Neural cell (in vitro differentiated cells): ENCODE results near the gene CPEB4. TPM values are rescaled to one million over a fixed set of nuclear protein-coding genes. Genes with fewer than 3 reads are reported as not detected.

Source experiments
- H2AFZ ChIP-seq: fragments of 200-600, 300-800 bp; sonication (generic), shearing (Covaris generic); 2 replicates; pipeline ENCODE4 v1.6.0; 2014; ENCODE audit warnings: low read depth, mild to moderate bottlenecking, antibody characterized with exemption, low read length, moderate library complexity
- H3F3A ChIP-seq: fragments of 200-600 bp; shearing (Covaris generic); 2 replicates; pipeline ENCODE4 v1.6.1; 2016; ENCODE audit warnings: mild to moderate bottlenecking, moderate library complexity, mixed read lengths, antibody characterized with exemption, low read length; ENCODE audit not compliant: insufficient read depth, poor library complexity, severe bottlenecking
- H3K27ac ChIP-seq: fragments of 200-600, 300-800 bp; sonication (generic), shearing (Covaris generic); 2 replicates; pipeline ENCODE4 v1.5.1; 2014; ENCODE audit warnings: mild to moderate bottlenecking, low read length, moderate library complexity
- H3K27me3 ChIP-seq: fragments of 300-800, 200-600 bp; sonication (generic), shearing (Covaris generic); 2 replicates; pipeline ENCODE4 v1.6.0; 2014; ENCODE audit warnings: mild to moderate bottlenecking, low read depth, low read length, moderate library complexity; ENCODE audit not compliant: insufficient read depth
- H3K36me3 ChIP-seq: fragments of 300-800, 200-600 bp; sonication (generic), shearing (Covaris generic); 2 replicates; pipeline ENCODE4 v1.5.1; 2014; ENCODE audit warnings: mild to moderate bottlenecking, antibody characterized with exemption, low read length, moderate library complexity; ENCODE audit not compliant: insufficient read depth
- H3K4me2 ChIP-seq: fragments of 300-800, 200-600 bp; sonication (generic), shearing (Covaris generic); 2 replicates; pipeline ENCODE4 v1.6.0; 2014; ENCODE audit warnings: mild to moderate bottlenecking, low read length
- H3K4me3 ChIP-seq: fragments of 300-800, 200-600 bp; sonication (generic), shearing (Covaris generic); 2 replicates; pipeline ENCODE4 v1.5.1; 2014; ENCODE audit warnings: mild to moderate bottlenecking, low read length, moderate library complexity
- H3K79me2 ChIP-seq: fragments of 200-600 bp; shearing (Covaris generic); replicated peaks from 2 replicates; pipeline ENCODE4 v1.6.0; 2014; ENCODE audit warnings: mild to moderate bottlenecking, low read length, moderate library complexity; ENCODE audit not compliant: insufficient read depth
- H3K9ac ChIP-seq: fragments of 300-800, 200-600 bp; sonication (generic), shearing (Covaris generic); 2 replicates; pipeline ENCODE4 v1.6.1; 2016; ENCODE audit warnings: mild to moderate bottlenecking, low read length, mixed read lengths
- H3K9me2 ChIP-seq: fragments of 200-600 bp; shearing (Covaris generic); 2 replicates; pipeline ENCODE4 v1.6.1; 2016; ENCODE audit warnings: mild to moderate bottlenecking, low read length, mixed read lengths; ENCODE audit not compliant: insufficient read depth
- H3K9me3 ChIP-seq: fragments of 200-600, 300-800 bp; sonication (generic), shearing (Covaris generic); 2 replicates; pipeline ENCODE4 v1.6.1; 2016; ENCODE audit warnings: mild to moderate bottlenecking, mixed run types, low read length, moderate library complexity, mixed read lengths
- H4K20me1 ChIP-seq: fragments of 200-600 bp; shearing (Covaris generic); 2 replicates; pipeline ENCODE4 v1.6.1; 2016; ENCODE audit warnings: mild to moderate bottlenecking, mixed run types; ENCODE audit not compliant: insufficient read depth
- EP300 ChIP-seq: fragments of 450-650 bp; conservative IDR thresholded peaks from 2 replicates; pipeline ENCODE4 v1.6.1; 2014; ENCODE audit warnings: antibody characterized with exemption, mild to moderate bottlenecking, moderate library complexity; ENCODE audit not compliant: poor library complexity, severe bottlenecking
- EZH2 ChIP-seq: fragments of 200-600, 300-800 bp; shearing (Covaris generic), sonication (generic); IDR thresholded peaks from 2 replicates; pipeline ENCODE4 v1.6.1; 2014; ENCODE audit warnings: antibody characterized with exemption, low read length, borderline replicate concordance, mild to moderate bottlenecking; ENCODE audit not compliant: insufficient read depth, poor library complexity, severe bottlenecking
- MXI1 ChIP-seq: fragments of 450-650 bp; conservative IDR thresholded peaks from 2 replicates; pipeline ENCODE4 v1.6.1; 2014; ENCODE audit warnings: antibody characterized with exemption, mild to moderate bottlenecking; ENCODE audit not compliant: poor library complexity, severe bottlenecking
- POLR2AphosphoS5 ChIP-seq: IDR thresholded peaks from 2 replicates; pipeline ENCODE4 v1.6.1; 2012
- RAD21 ChIP-seq: fragments of 450-650 bp; conservative IDR thresholded peaks from 2 replicates; pipeline ENCODE4 v1.6.1; 2014; ENCODE audit warnings: antibody characterized with exemption, mild to moderate bottlenecking, moderate library complexity
- SMC3 ChIP-seq: fragments of 450-650 bp; conservative IDR thresholded peaks from 2 replicates; pipeline ENCODE4 v1.6.1; 2014; ENCODE audit warnings: antibody characterized with exemption, mild to moderate bottlenecking, moderate library complexity; ENCODE audit not compliant: poor library complexity
- TAF1 ChIP-seq: IDR thresholded peaks from 2 replicates; pipeline ENCODE4 v1.6.1; 2012; ENCODE audit warnings: low read depth
- polyA plus RNA-seq: library from polyadenylated mRNA; depleted of rRNA; stranded (reverse); fragments of >200 nt; gene quantifications from 2 replicates; pipeline ENCODE4 v1.2.3, GENCODE V29; 2014
- TF ChIP-seq, protein P1 (sequence below): IDR thresholded peaks from 2 replicates; pipeline ENCODE4 v1.6.1; 2012; ENCODE audit warnings: borderline replicate concordance
- TF ChIP-seq, protein P2 (sequence below): fragments of 450-650 bp; IDR thresholded peaks from 2 replicates; pipeline ENCODE4 v1.5.1; 2014; ENCODE audit warnings: antibody characterized with exemption, mild to moderate bottlenecking, moderate library complexity; ENCODE audit not compliant: poor library complexity, severe bottlenecking

Gene CPEB4
- polyA plus RNA-seq, 1 donor from 2014 or later, result 42.2 TPM

- peaks cover 3% of the 10 kb centered on the region for H3K79me2 ChIP-seq
- no peaks in the 10 kb centered on the region for H3K27me3 ChIP-seq
- H3K4me2 ChIP-seq, result no peak overlapping the region
- no peaks in the 10 kb centered on the region for H3K9me2 ChIP-seq
- no peak overlapping the region for H3K4me3 ChIP-seq
- H2AFZ ChIP-seq, result no peak overlapping the region
- H3F3A ChIP-seq, result no peaks in the 10 kb centered on the region
- H3K27ac ChIP-seq, result no peak overlapping the region
- H3K9ac ChIP-seq, result no peak overlapping the region
- TF ChIP-seq, protein P1, sequence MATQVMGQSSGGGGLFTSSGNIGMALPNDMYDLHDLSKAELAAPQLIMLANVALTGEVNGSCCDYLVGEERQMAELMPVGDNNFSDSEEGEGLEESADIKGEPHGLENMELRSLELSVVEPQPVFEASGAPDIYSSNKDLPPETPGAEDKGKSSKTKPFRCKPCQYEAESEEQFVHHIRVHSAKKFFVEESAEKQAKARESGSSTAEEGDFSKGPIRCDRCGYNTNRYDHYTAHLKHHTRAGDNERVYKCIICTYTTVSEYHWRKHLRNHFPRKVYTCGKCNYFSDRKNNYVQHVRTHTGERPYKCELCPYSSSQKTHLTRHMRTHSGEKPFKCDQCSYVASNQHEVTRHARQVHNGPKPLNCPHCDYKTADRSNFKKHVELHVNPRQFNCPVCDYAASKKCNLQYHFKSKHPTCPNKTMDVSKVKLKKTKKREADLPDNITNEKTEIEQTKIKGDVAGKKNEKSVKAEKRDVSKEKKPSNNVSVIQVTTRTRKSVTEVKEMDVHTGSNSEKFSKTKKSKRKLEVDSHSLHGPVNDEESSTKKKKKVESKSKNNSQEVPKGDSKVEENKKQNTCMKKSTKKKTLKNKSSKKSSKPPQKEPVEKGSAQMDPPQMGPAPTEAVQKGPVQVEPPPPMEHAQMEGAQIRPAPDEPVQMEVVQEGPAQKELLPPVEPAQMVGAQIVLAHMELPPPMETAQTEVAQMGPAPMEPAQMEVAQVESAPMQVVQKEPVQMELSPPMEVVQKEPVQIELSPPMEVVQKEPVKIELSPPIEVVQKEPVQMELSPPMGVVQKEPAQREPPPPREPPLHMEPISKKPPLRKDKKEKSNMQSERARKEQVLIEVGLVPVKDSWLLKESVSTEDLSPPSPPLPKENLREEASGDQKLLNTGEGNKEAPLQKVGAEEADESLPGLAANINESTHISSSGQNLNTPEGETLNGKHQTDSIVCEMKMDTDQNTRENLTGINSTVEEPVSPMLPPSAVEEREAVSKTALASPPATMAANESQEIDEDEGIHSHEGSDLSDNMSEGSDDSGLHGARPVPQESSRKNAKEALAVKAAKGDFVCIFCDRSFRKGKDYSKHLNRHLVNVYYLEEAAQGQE, result no peak
- H4K20me1 ChIP-seq, result no peaks in the 10 kb centered on the region
- no peaks in the 10 kb centered on the region for H3K9me3 ChIP-seq
- H3K36me3 ChIP-seq, result no peaks in the 10 kb centered on the region
These were observed 40.9 kb downstream of the CPEB4 start for GRCh38 chr5:173928871-173929574.

- H3K9ac ChIP-seq, result no peak overlapping the region
- H3K36me3 ChIP-seq, result no peaks in the 10 kb centered on the region
- TF ChIP-seq TAF1 (no peak), MXI1 (no peak), RAD21 (no peak), EZH2 (no peak), POLR2AphosphoS5 (no peak), SMC3 (no peak), EP300 (no peak)
- TF ChIP-seq, protein P1, result no peak
- TF ChIP-seq, protein P2, sequence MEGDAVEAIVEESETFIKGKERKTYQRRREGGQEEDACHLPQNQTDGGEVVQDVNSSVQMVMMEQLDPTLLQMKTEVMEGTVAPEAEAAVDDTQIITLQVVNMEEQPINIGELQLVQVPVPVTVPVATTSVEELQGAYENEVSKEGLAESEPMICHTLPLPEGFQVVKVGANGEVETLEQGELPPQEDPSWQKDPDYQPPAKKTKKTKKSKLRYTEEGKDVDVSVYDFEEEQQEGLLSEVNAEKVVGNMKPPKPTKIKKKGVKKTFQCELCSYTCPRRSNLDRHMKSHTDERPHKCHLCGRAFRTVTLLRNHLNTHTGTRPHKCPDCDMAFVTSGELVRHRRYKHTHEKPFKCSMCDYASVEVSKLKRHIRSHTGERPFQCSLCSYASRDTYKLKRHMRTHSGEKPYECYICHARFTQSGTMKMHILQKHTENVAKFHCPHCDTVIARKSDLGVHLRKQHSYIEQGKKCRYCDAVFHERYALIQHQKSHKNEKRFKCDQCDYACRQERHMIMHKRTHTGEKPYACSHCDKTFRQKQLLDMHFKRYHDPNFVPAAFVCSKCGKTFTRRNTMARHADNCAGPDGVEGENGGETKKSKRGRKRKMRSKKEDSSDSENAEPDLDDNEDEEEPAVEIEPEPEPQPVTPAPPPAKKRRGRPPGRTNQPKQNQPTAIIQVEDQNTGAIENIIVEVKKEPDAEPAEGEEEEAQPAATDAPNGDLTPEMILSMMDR, result no peak
- H3K79me2 ChIP-seq, result peaks cover 5% of the 10 kb centered on the region
- H2AFZ ChIP-seq, result no peak overlapping the region
- H4K20me1 ChIP-seq, result no peaks in the 10 kb centered on the region
- no peak overlapping the region for H3K4me2 ChIP-seq
- no peaks in the 10 kb centered on the region for H3F3A ChIP-seq
- no peaks in the 10 kb centered on the region for H3K9me2 ChIP-seq
- no peaks in the 10 kb centered on the region for H3K27me3 ChIP-seq
- no peak overlapping the region for H3K27ac ChIP-seq
- no peak overlapping the region for H3K4me3 ChIP-seq
- no peaks in the 10 kb centered on the region for H3K9me3 ChIP-seq
These were observed 44.6 kb downstream of the CPEB4 start for GRCh38 chr5:173932695-173933139.
